OCI-LY7 (cell line): ENCODE data around the gene FOXK1. TPM values are rescaled to one million over a fixed set of nuclear protein-coding genes. Genes with fewer than 3 reads are reported as not detected.

ENCODE experiments used
- BruUV-seq: library from RNA; stranded (reverse); fragments of 400-500 nt; replicated peaks from 2 replicates; lab custom pipeline; 2021; lab: Mats Ljungman, UMichigan
- CTCF ChIA-PET: fragments of 300-600 bp; sonication (Branson Sonifier 250); formaldehyde crosslinking; loops from one replicate; lab custom pipeline; 2022; ENCODE audit warnings: antibody characterized with exemption; ENCODE audit not compliant: unreplicated experiment; lab: Charles Lee
- POLR2A ChIA-PET: fragments of 300-600 bp; sonication (Branson Sonifier 250); formaldehyde crosslinking; loops from one replicate; lab custom pipeline; 2022; ENCODE audit warnings: antibody characterized with exemption; lab: Charles Lee
- DNase-seq: peaks from one replicate; pipeline ENCODE4 v3.0.0-alpha.2; 2015; ENCODE audit warnings: low spot score
- H2AFZ ChIP-seq: fragments of 200-600 bp; sonication (generic), shearing (Covaris generic); 2 replicates; pipeline ENCODE4 v1.6.1; 2014; ENCODE audit warnings: mild to moderate bottlenecking, antibody characterized with exemption, low read length, moderate library complexity
- H3K27ac ChIP-seq: fragments of 200-600 bp; sonication (generic); 2 replicates; pipeline ENCODE4 v1.5.1; 2014; ENCODE audit warnings: mixed run types, low read depth, mild to moderate bottlenecking, moderate library complexity, low read length, inconsistent platforms; ENCODE audit not compliant: poor library complexity, severe bottlenecking
- H3K36me3 ChIP-seq: fragments of 200-600 bp; sonication (generic); 2 replicates; pipeline ENCODE4 v1.6.1; 2014; ENCODE audit warnings: mild to moderate bottlenecking, antibody characterized with exemption, low read length, moderate library complexity, mixed read lengths; ENCODE audit not compliant: insufficient read depth
- H3K4me1 ChIP-seq: fragments of 200-600 bp; sonication (generic); 2 replicates; pipeline ENCODE4 v1.5.1; 2014; ENCODE audit warnings: mild to moderate bottlenecking, low read length; ENCODE audit not compliant: insufficient read depth, poor library complexity, severe bottlenecking
- H3K4me2 ChIP-seq: fragments of 200-600 bp; sonication (generic); 2 replicates; pipeline ENCODE4 v1.6.1; 2014; ENCODE audit warnings: mild to moderate bottlenecking, low read length
- H3K4me3 ChIP-seq: fragments of 200-600 bp; sonication (generic); 2 replicates; pipeline ENCODE4 v1.5.1; 2014; ENCODE audit warnings: mild to moderate bottlenecking, low read depth, low read length; ENCODE audit not compliant: poor library complexity, severe bottlenecking
- H3K79me2 ChIP-seq: fragments of 200-600 bp; sonication (generic); 2 replicates; pipeline ENCODE4 v1.6.1; 2016; ENCODE audit warnings: low read depth, mild to moderate bottlenecking, low read length, moderate library complexity, mixed read lengths; ENCODE audit not compliant: insufficient read depth
- H3K9me2 ChIP-seq: fragments of 200-600 bp; sonication (generic); 2 replicates; pipeline ENCODE4 v1.6.1; 2016; ENCODE audit warnings: mild to moderate bottlenecking, low read length, mixed read lengths; ENCODE audit not compliant: insufficient read depth
- H3K9me3 ChIP-seq: fragments of 200-600 bp; sonication (generic); 2 replicates; pipeline ENCODE4 v1.6.1; 2014; ENCODE audit warnings: mild to moderate bottlenecking, mixed run types, low read length, mixed read lengths
- H4K20me1 ChIP-seq: fragments of 200-600 bp; sonication (generic); 2 replicates; pipeline ENCODE4 v1.6.1; 2014; ENCODE audit warnings: mild to moderate bottlenecking, antibody characterized with exemption, low read length, moderate library complexity, mixed read lengths; ENCODE audit not compliant: insufficient read depth
- CTCF ChIP-seq: fragments of 200-600 bp; sonication (generic); conservative IDR thresholded peaks from 2 replicates; pipeline ENCODE4 v1.5.1; 2014; ENCODE audit warnings: mild to moderate bottlenecking, antibody characterized with exemption, low read length, moderate library complexity, mixed read lengths
- EZH2phosphoT487 ChIP-seq: fragments of 200-600 bp; sonication (generic); IDR thresholded peaks from 2 replicates; pipeline ENCODE4 v1.6.1; 2018; ENCODE audit warnings: low read depth, borderline replicate concordance, mild to moderate bottlenecking, mixed run types, antibody characterized with exemption, low read length, moderate library complexity, mixed read lengths
- intact Hi-C: fragments of 100-400 bp; cut with micrococcal nuclease; formaldehyde crosslinking; loops from one replicate; pipeline ENCODE4 v1.10.0; 2022; ENCODE audit not compliant: unreplicated experiment
- total RNA-seq, 2 experiments: library from RNA; depleted of rRNA in 1 of 2; stranded (reverse); fragments of >200 nt in 1 of 2; shearing (Covaris generic) in 1 of 2; gene quantifications; 2 replicates each; pipeline ENCODE4 v1.2.3, GENCODE V29; 2014 to 2022

Gene FOXK1
- total RNA-seq, 2 experiments from 2014 or later, result 17.3 to 34.5 TPM

- intact Hi-C loops, result no loop called here
- no TSS peak for BruUV-seq
- Histone ChIP-seq H3K27ac (no peak overlapping the region), H3K9me3 (no peaks in the 10 kb centered on the region), H3K9me2 (no peaks in the 10 kb centered on the region), H2AFZ (no peak overlapping the region), H3K4me1 (no peaks in the 10 kb centered on the region), H3K36me3 (peaks cover 38% of the 10 kb centered on the region), H3K4me3 (no peak overlapping the region), H4K20me1 (no peaks in the 10 kb centered on the region), H3K4me2 (no peak overlapping the region), H3K79me2 (no peaks in the 10 kb centered on the region)
- ChIA-PET CTCF (no interaction called here), POLR2A (no interaction called here)
- no peak for DNase-seq
- TF ChIP-seq CTCF (no peak), EZH2phosphoT487 (no peak)
These were observed 81.1 kb downstream of the FOXK1 start for GRCh38 chr7:4763091-4763793.

- Histone ChIP-seq H2AFZ (no peak overlapping the region), H3K9me2 (no peaks in the 10 kb centered on the region), H3K4me3 (no peak overlapping the region), H3K4me2 (no peak overlapping the region), H3K79me2 (no peaks in the 10 kb centered on the region), H3K9me3 (no peaks in the 10 kb centered on the region), H3K4me1 (no peaks in the 10 kb centered on the region), H3K27ac (no peak overlapping the region), H3K36me3 (peaks cover 33% of the 10 kb centered on the region), H4K20me1 (no peaks in the 10 kb centered on the region)
- no TSS peak for BruUV-seq
- TF ChIP-seq EZH2phosphoT487, result no peak
- TF ChIP-seq CTCF, result no peak
- CTCF ChIA-PET, result no interaction called here
- DNase-seq, result no peak
- POLR2A ChIA-PET, result no interaction called here
- intact Hi-C loops, result no loop called here
These were observed 81.7 kb downstream of the FOXK1 start for GRCh38 chr7:4763794-4764185.

- no peaks in the 10 kb centered on the region for H3K4me1 ChIP-seq
- no peak overlapping the region for H3K27ac ChIP-seq
- H3K4me3 ChIP-seq, result no peak overlapping the region
- H2AFZ ChIP-seq, result no peak overlapping the region
- no peaks in the 10 kb centered on the region for H3K9me2 ChIP-seq
- H3K9me3 ChIP-seq, result no peaks in the 10 kb centered on the region
- H3K36me3 ChIP-seq, result peaks cover 32% of the 10 kb centered on the region
- H3K79me2 ChIP-seq, result no peaks in the 10 kb centered on the region
- no TSS peak for BruUV-seq
- ChIA-PET POLR2A (no interaction called here), CTCF (no interaction called here)
- no peak for DNase-seq
- H3K4me2 ChIP-seq, result no peak overlapping the region
- H4K20me1 ChIP-seq, result no peaks in the 10 kb centered on the region
- no peak for TF ChIP-seq CTCF
- no peak for TF ChIP-seq EZH2phosphoT487
- intact Hi-C loops, result no loop called here
These were observed 82.4 kb downstream of the FOXK1 start for GRCh38 chr7:4764402-4765007.
